ENCODE data around the gene FOS.

FOS gene

DNA sequence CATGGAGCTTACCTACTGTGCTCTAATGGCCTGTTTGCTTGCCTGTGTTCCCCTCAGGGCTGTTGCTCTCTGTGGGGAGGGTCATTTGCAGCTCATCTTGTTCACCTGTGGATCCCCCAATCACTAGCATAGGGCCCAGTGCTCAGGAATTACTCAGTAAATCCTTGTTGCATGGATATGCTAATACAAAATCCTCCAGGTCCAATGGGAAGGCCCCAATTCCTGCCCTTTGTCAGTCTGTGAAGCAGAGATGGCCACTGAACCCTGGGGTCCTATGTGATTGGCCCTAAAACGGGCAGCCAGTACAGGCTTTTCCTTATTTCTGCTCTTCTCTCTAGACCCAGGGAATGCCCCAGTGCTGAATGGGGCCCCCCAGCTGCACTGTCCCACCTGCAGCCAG, 44.1 kb downstream of the FOS start:
- no peak for FAIRE-seq

DNA sequence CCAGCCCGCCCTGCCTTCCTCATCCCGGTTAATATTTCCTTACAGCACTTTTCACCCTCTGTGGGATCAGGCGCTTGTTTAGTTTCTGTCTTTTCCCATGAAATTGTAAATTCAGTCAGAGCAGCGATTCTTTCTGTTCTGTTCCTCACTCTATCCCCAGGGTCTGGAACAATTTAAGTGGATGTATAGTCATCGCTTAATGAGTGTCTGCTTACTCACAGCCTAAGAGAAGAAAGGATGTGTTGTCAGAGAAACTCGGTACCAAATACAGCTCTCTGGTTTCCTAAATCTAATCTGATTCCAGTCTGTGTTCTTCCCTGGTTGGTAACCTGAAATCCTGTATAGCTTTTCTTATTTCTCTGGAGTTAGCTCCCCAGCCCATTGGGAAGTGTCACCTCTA, 44.9 kb downstream of the FOS start:
- no peak for FAIRE-seq

DNA sequence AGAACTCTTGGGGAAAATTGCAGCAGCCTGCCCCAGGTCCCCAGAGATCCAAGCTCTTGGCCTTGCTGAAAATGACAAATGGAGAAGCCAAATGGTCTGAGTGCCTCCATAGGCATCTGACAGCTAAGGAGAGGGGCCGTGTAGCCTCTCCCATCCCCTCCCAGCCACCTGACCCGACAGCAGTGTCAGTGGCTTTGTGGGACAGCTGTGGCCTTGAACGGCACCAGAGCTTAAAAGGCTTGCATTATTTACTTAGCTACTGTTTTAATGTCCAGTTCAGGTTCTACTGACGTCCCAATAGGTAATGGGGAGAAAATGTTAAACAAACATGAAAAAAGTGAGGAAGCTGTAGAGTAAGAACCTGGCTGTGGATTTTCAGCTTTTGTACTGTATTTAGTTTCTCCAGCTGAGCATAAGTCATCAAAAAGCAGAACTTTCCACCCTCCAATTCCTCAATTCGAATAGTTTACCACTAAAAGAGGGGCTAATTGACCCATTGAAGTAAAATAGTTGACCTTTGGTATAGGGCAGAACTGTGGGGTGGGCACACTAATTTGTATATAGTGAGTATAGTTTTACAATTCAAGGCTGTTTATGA, 50.0 kb downstream of the FOS start:
- no peak for FAIRE-seq

DNA sequence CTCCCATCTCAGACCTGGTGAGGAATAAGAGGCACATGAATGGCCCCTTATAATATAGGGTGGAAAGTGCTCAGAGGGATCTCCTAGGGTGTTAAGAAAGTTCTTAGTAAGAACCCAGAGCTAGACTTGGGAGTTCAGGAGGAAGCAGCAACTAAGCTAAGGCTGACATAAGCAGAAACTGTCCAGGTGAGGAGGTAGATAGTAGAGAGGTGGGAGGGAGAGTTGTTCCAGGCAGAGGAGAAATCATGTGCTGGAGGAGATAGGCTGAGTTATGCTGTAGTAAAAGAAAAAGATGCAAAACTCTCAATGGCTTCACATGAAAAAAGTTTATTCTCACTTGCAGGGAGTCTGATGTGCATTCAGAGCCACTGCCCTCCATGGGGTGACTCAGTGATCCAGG, 50.7 kb downstream of the FOS start:
- FAIRE-seq = no peak

DNA sequence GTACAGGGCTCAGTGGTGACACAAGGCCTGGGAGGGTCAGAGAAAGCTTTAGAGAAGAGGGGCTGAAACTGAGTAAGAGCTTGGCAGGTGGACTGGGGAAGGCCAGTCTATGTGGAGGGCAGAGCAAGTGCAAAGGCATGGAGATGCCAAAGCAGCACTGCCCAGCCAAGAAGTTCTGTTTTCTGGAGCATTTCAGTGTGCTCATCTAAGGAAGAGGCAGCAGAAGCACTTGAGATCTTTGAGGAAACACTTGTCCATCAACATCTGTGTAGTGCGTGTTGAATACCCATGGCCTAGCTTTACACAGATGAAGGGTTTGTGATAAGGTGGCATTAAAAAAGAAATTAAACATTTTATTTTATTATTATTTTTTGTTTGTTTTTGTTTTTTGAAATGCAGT, 52.8 kb downstream of the FOS start:
- no peak for FAIRE-seq

Measured in islet of Langerhans (tissue), 1 donor.